Naive thymus-derived CD4-positive, alpha-beta T cell (primary cell): Measurements from ENCODE around the gene RBM33. TPM values are rescaled to one million over a fixed set of nuclear protein-coding genes. Genes with fewer than 3 reads are reported as not detected.
A peak's percentile ranks its signal among the peaks of the same experiment; 100 is the strongest.

ENCODE experiments used
- ATAC-seq: fragments of 150-1000 bp; cut with Tn5 transposase; 2 replicates; pipeline ENCODE4 v1.10.0; 2021; ENCODE audit warnings: mild to moderate bottlenecking, moderate library complexity
- CTCF ChIA-PET: fragments of 350-600 bp; sonication (Branson Sonifier 250); formaldehyde crosslinking; loops from one replicate; lab custom pipeline; 2021; ENCODE audit warnings: antibody characterized with exemption; lab: Charles Lee
- POLR2A ChIA-PET: fragments of 350-600 bp; sonication (Branson Sonifier 250); formaldehyde crosslinking; loops from one replicate; lab custom pipeline; 2021; ENCODE audit warnings: antibody characterized with exemption, inconsistent platforms; lab: Charles Lee
- DNase-seq, 9 donors: peaks; one replicate each; pipeline versions ENCODE4 v3.0.0 to v3.0.0-alpha.2; 2020 to 2022; ENCODE audit warnings: mixed read lengths in 1 of 9
- H3K27ac ChIP-seq: one replicate; pipeline ENCODE4 v1.7.0; 2013; ENCODE audit warnings: mild to moderate bottlenecking, low read depth, low read length, moderate library complexity
- H3K27me3 ChIP-seq, 2 donors: one replicate each; pipeline ENCODE4 v1.7.0; 2013; ENCODE audit warnings: low read length in 2 of 2, mild to moderate bottlenecking in 2 of 2, moderate library complexity in 2 of 2; ENCODE audit not compliant: control insufficient read depth in 2 of 2, insufficient read depth in 2 of 2
- H3K36me3 ChIP-seq, 3 experiments: 1 replicate in 2 of 3; 2 replicates in 1 of 3; pipeline ENCODE4 v1.7.0; 2013; ENCODE audit warnings: low read length in 3 of 3, mild to moderate bottlenecking in 3 of 3, moderate library complexity in 1 of 3; ENCODE audit not compliant: insufficient read depth in 3 of 3, control insufficient read depth in 2 of 3
- H3K4me1 ChIP-seq, 2 donors: one replicate each; pipeline ENCODE4 v1.7.0; 2013; ENCODE audit warnings: low read length in 2 of 2, mild to moderate bottlenecking in 2 of 2, moderate library complexity in 1 of 2; ENCODE audit not compliant: control insufficient read depth in 2 of 2, insufficient read depth in 2 of 2
- H3K4me3 ChIP-seq: 2 replicates; pipeline ENCODE4 v1.7.0; 2013; ENCODE audit warnings: mild to moderate bottlenecking, low read length
- H3K9me3 ChIP-seq, 3 experiments: 1 replicate in 2 of 3; 2 replicates in 1 of 3; pipeline ENCODE4 v1.7.0; 2013; ENCODE audit warnings: low read length in 3 of 3; ENCODE audit not compliant: control insufficient read depth in 2 of 3
- H3K27ac Mint-ChIP-seq, 9 donors: one replicate each; pipeline ENCODE4 v1.8.0; 2020 to 2022; ENCODE audit warnings: mixed read lengths in 9 of 9, mild to moderate bottlenecking in 8 of 9, moderate library complexity in 5 of 9, inconsistent platforms in 2 of 9
- H3K27me3 Mint-ChIP-seq, 5 donors: one replicate each; pipeline ENCODE4 v1.8.0; 2021 to 2022; ENCODE audit warnings: mixed read lengths in 5 of 5, mild to moderate bottlenecking in 1 of 5
- H3K36me3 Mint-ChIP-seq, 5 donors: one replicate each; pipeline ENCODE4 v1.8.0; 2020 to 2022; ENCODE audit warnings: mixed read lengths in 5 of 5, mild to moderate bottlenecking in 3 of 5, inconsistent platforms in 1 of 5
- H3K4me1 Mint-ChIP-seq, 7 donors: one replicate each; pipeline ENCODE4 v1.8.0; 2020 to 2022; ENCODE audit warnings: mixed read lengths in 7 of 7, mild to moderate bottlenecking in 3 of 7, inconsistent platforms in 1 of 7
- H3K4me3 Mint-ChIP-seq, 10 donors: one replicate each; pipeline ENCODE4 v1.8.0; 2020 to 2022; ENCODE audit warnings: mild to moderate bottlenecking in 10 of 10, mixed read lengths in 10 of 10, moderate library complexity in 6 of 10, inconsistent platforms in 2 of 10
- H3K9me3 Mint-ChIP-seq, 11 donors: one replicate each; pipeline ENCODE4 v1.8.0; 2020 to 2022; ENCODE audit warnings: mixed read lengths in 11 of 11, mild to moderate bottlenecking in 4 of 11, inconsistent platforms in 1 of 11, moderate library complexity in 1 of 11
- intact Hi-C, 2 donors: fragments of 100-400 bp; cut with micrococcal nuclease; formaldehyde crosslinking; loops; one replicate each; pipeline ENCODE4 v1.15.1; 2023
- polyA plus RNA-seq, 2 donors: library from polyadenylated mRNA; unstranded; fragments of 300-500 nt; fragmentation: Illumina TruSeq; gene quantifications; one replicate each; pipeline ENCODE4 v1.2.3, GENCODE V29; 2021
- total RNA-seq, 6 experiments: library from RNA in 5 of 6; stranded (reverse) in 5 of 6; gene quantifications; 1 replicate in 5 of 6; 2 replicates in 1 of 6; pipeline ENCODE4 v1.2.3 and lab custom pipeline; 2021 to 2026

The RBM33 gene
- total and polyA plus RNA-seq, 7 experiments from 2014 or later, result 43.7 to 177 (median 143) TPM

DNA sequence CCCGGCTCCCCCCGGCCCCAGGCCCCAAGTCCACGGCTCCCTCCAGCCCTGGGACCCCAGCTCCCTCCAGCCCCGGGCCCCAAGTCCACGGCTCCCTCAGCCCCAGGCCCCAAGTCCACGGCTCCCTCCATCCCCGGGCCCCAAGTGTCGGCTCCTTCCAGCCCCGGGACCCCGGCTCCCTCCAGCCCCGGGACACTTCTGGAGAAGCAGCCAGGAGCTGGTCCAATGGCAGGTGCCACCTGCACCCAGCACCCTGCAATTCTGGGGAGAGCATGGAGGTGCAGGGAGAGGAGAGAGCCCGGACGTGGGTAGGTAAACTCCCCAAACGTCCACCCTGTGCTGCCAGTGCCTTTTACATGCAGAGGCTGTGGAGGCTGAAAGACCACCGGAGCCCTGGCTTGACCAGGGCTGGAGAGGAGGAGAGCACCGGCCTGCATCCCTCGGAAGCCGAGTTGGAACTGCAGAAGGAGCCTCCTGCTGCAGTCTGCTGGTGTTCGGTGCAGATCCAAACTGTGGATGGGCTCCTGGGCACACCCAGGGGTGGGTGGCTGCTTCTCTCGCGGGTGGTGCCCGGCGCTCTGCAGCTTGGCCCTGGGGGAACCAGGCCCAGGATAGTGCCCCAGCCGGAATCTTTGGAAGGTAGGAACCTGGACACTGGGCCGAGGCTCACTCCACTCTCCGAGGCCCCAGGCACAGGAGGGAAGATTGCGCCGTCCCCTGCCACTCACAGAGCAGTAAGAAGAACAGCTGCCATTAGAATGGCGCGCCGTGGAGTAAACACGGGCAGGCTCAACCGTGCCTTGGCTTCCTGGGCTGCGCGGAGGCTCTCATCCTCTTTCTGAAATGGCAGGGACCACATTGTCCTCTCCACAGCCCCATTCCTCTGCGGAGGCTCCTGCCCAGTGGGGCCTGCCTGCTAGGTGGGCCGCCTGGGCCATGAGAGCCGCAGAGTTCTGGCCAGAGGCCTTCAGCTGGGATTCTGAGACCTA is 153.1 kb downstream of the RBM33 start:
- POLR2A ChIA-PET, result no interaction called here
- CTCF ChIA-PET, result no interaction called here
- Histone ChIP-seq H3K27me3 (peaks cover 0 to 3% of the 10 kb centered on the region in 2 donors), H3K9me3 (no peaks in the 10 kb centered on the region), H3K4me3 (no peak overlapping the region), H3K36me3 (no peaks in the 10 kb centered on the region), H3K27ac (no peak overlapping the region), H3K4me1 (no peaks in the 10 kb centered on the region)
- intact Hi-C loops, result loop anchor here (1.0 to 5.0 kb wide), 4 partner anchors 675 to 1476 kb away; no protein-coding TSS in a partner anchor
- Mint-ChIP-seq H3K9me3 (no peaks in the 10 kb centered on the region), H3K4me1 (peaks cover 2 to 17% (median 8%) of the 10 kb centered on the region in 7 donors), H3K27ac (no peak overlapping the region), H3K36me3 (peaks cover 0 to 5% (median 0%) of the 10 kb centered on the region in 5 donors), H3K4me3 (peak overlapping the region in 1 of 10 donors; percentile 39), H3K27me3 (peaks cover 33 to 52% (median 41%) of the 10 kb centered on the region in 5 donors)
- DNase-seq (no peak), ATAC-seq (no peak)

DNA sequence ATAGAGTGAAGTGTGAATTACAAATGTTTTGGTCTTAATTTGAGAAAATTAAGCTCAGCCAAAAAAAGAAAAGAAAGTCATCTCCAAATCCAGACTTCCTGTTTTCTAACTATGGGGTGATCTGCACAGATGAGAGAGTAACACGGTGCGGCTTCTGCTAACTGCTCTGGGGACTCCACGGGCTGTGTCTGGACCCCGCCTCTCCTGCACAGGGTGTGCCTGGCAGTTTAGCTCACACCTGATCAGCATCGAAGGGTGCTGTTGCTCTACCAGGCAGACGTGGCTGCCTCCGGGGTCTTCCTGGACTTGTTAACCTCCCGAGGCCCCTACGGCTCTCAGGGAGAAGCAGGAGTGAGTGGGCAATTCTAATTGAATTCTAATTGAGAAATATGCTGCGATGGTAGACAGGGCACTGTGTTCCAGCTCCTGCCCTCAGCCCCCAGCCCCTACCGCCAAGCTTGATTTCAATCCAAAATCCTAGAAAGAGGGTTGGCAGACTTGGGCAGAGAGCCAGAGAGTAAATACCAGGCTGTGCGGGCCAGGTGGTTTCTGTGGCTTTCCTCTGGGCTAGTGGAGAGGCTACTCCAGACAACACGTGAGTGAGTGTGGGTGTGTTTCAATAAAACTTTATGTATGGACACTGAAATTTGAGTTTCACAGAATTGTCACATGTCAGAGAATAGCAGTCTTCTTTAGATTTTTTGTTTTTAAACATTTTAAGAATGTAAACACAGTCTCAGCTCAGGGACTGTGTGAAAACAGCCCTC is 154.4 kb downstream of the RBM33 start:
- Histone ChIP-seq H3K4me1 (no peaks in the 10 kb centered on the region), H3K27ac (no peak overlapping the region), H3K4me3 (no peak overlapping the region), H3K36me3 (no peaks in the 10 kb centered on the region), H3K9me3 (no peaks in the 10 kb centered on the region), H3K27me3 (peaks cover 0 to 3% of the 10 kb centered on the region in 2 donors)
- ATAC-seq, result peak; percentile 25
- POLR2A ChIA-PET, result interaction anchor here (0.7 kb wide), 1 partner anchor 371 kb away, joined by 3 read pairs; no protein-coding TSS in a partner anchor
- intact Hi-C loops, result loop anchor here in 1 of 2 donors (5.0 kb wide), 2 partner anchors 673 to 1018 kb away; no protein-coding TSS in a partner anchor
- H3K4me3 Mint-ChIP-seq, result peak overlapping the region in 3 of 10 donors; percentile 6 to 39 (median 32)
- peaks cover 34 to 53% (median 45%) of the 10 kb centered on the region in 5 donors for H3K27me3 Mint-ChIP-seq
- CTCF ChIA-PET, result interaction anchor here (1.1 kb wide), 1 partner anchor 9 kb away, joined by 4 read pairs; no protein-coding TSS in a partner anchor
- H3K4me1 Mint-ChIP-seq, result peaks cover 6 to 22% (median 12%) of the 10 kb centered on the region in 7 donors
- DNase-seq, result no peak
- H3K36me3 Mint-ChIP-seq, result peaks cover 0 to 5% (median 0%) of the 10 kb centered on the region in 5 donors
- H3K27ac Mint-ChIP-seq, result no peak overlapping the region
- peaks cover 0 to 2% (median 0%) of the 10 kb centered on the region in 11 donors for H3K9me3 Mint-ChIP-seq

DNA sequence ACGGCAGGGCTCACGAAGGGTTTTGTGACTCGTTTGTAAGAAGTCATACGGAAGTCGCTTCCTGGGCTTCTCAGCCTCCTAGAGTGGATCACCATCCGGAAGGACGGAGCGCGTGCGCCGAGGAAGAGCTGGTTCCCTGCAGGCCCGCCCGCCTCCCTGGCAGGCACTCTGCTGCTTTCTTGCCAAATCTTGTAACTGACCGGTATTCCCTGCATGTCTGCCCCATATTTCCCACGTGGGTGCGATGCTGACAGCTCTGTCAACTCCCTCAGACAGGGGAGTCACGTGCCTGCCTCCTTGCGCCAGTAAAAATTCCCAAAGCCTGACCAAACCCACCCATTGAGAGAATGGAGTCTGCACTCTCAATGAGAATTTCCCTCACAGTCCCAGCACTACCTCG is 155.1 kb downstream of the RBM33 start:
- Mint-ChIP-seq H3K27ac (no peak overlapping the region), H3K27me3 (peaks cover 34 to 55% (median 45%) of the 10 kb centered on the region in 5 donors), H3K4me1 (peaks cover 6 to 22% (median 12%) of the 10 kb centered on the region in 7 donors), H3K4me3 (no peak overlapping the region), H3K36me3 (peaks cover 0 to 5% (median 0%) of the 10 kb centered on the region in 5 donors), H3K9me3 (peaks cover 0 to 2% (median 0%) of the 10 kb centered on the region in 11 donors)
- H3K4me3 ChIP-seq, result no peak overlapping the region
- no peaks in the 10 kb centered on the region for H3K36me3 ChIP-seq
- ChIA-PET CTCF (interaction anchor here (1.1 kb wide), 1 partner anchor 10 kb away, joined by 4 read pairs; no protein-coding TSS in a partner anchor), POLR2A (no interaction called here)
- DNase-seq (no peak), ATAC-seq (no peak)
- intact Hi-C loops, result loop anchor here in 1 of 2 donors (5.0 kb wide), 2 partner anchors 673 to 1018 kb away; no protein-coding TSS in a partner anchor
- peaks cover 0 to 3% of the 10 kb centered on the region in 2 donors for H3K27me3 ChIP-seq
- H3K27ac ChIP-seq, result no peak overlapping the region
- no peaks in the 10 kb centered on the region for H3K4me1 ChIP-seq
- H3K9me3 ChIP-seq, result no peaks in the 10 kb centered on the region

DNA sequence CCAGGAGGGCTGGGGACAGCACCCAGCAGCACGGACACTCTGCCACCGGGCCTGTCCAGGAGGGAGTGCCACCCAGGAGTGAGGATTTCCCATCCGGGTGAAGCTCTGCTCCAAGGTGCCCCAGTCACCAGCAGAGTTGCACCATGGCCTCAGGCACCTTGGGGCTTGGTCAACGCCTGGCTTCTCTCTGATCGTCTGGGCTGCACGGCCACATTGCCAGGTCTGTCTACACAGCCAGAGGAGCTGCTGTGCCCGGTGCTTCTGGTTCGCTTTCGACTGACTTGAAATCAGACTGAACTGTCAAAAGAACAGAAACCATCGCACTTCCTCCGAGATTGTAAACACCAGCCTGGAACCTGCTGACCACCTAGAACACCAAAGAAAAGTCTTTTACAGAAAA is 155.8 kb downstream of the RBM33 start:
- DNase-seq, result no peak

DNA sequence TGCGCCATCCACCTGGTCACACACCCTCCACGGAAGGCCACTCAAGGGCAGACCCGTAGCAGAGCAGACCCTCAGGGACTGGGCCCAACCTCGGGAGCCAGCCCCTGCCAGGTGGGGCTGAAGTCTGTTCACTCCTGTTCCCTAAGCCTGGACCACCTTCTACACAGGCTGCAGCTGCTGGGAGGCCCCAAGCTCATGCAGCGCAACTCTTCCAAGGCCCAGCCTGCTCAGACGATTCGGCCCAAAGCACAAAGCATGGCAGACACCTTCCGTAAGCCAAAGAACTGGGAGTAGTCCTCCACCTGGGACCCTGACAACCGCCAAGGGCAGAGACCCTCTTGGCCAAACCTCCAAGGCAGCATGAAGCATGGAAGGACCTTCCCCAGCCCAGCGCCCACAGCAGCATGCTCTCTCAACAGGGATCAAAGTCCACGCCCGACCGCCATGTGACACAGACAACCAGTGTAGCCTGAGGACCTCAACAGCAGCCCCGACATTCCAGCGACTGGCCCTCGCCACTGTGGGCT is 156.3 kb downstream of the RBM33 start:
- H3K36me3 Mint-ChIP-seq, result peaks cover 0 to 5% (median 0%) of the 10 kb centered on the region in 5 donors
- ATAC-seq (no peak), DNase-seq (no peak)
- Histone ChIP-seq H3K27ac (no peak overlapping the region), H3K27me3 (peaks cover 0 to 3% of the 10 kb centered on the region in 2 donors), H3K36me3 (no peaks in the 10 kb centered on the region), H3K9me3 (no peaks in the 10 kb centered on the region), H3K4me1 (no peaks in the 10 kb centered on the region), H3K4me3 (no peak overlapping the region)
- peaks cover 34 to 55% (median 46%) of the 10 kb centered on the region in 5 donors for H3K27me3 Mint-ChIP-seq
- CTCF ChIA-PET, result no interaction called here
- no peak overlapping the region for H3K4me3 Mint-ChIP-seq
- POLR2A ChIA-PET, result no interaction called here
- peaks cover 8 to 27% (median 15%) of the 10 kb centered on the region in 7 donors for H3K4me1 Mint-ChIP-seq
- H3K9me3 Mint-ChIP-seq, result peaks cover 0 to 2% (median 0%) of the 10 kb centered on the region in 11 donors
- intact Hi-C loops, result loop anchor here in 1 of 2 donors (5.0 to 10.0 kb wide), 2 partner anchors 844 to 1201 kb away; partner anchors contain the start of gene RNF32
- no peak overlapping the region for H3K27ac Mint-ChIP-seq

More for the DNA sequence above, 155.8 kb downstream of the RBM33 start:
- intact Hi-C loops, result loop anchor here in 1 of 2 donors (5.0 to 10.0 kb wide), 2 partner anchors 844 to 1202 kb away; partner anchors contain the start of gene RNF32
- peaks cover 7 to 25% (median 13%) of the 10 kb centered on the region in 7 donors for H3K4me1 Mint-ChIP-seq
- H3K4me3 Mint-ChIP-seq, result no peak overlapping the region
- no peak overlapping the region for H3K27ac Mint-ChIP-seq
- no peak for ATAC-seq
- no peaks in the 10 kb centered on the region for H3K36me3 ChIP-seq
- ChIA-PET CTCF (no interaction called here), POLR2A (no interaction called here)
- peaks cover 0 to 5% (median 0%) of the 10 kb centered on the region in 5 donors for H3K36me3 Mint-ChIP-seq
- H3K9me3 ChIP-seq, result no peaks in the 10 kb centered on the region
- no peak overlapping the region for H3K4me3 ChIP-seq
- H3K27ac ChIP-seq, result no peak overlapping the region
- H3K27me3 Mint-ChIP-seq, result peaks cover 34 to 57% (median 46%) of the 10 kb centered on the region in 5 donors
- peaks cover 0 to 2% (median 0%) of the 10 kb centered on the region in 11 donors for H3K9me3 Mint-ChIP-seq
- H3K27me3 ChIP-seq, result peaks cover 0 to 3% of the 10 kb centered on the region in 2 donors
- H3K4me1 ChIP-seq, result no peaks in the 10 kb centered on the region
